Loucy (cell line): ENCODE results near the gene KRT33A.

Experiments
- CTCF ChIP-seq: fragments of 200-600 bp; sonication (generic); conservative IDR thresholded peaks from 2 replicates; pipeline ENCODE4 v1.5.1; 2014; ENCODE audit warnings: mild to moderate bottlenecking, antibody characterized with exemption, low read length
- EZH2phosphoT487 ChIP-seq: fragments of 200-600 bp; IDR thresholded peaks from 2 replicates; pipeline ENCODE4 v1.6.1; 2018; ENCODE audit warnings: antibody characterized with exemption, mild to moderate bottlenecking, moderate library complexity, borderline replicate concordance

- TF ChIP-seq EZH2phosphoT487 (no peak), CTCF (no peak)
Observed at GRCh38 chr17:41326173-41327145, 24.2 kb downstream of the KRT33A start.
